ENCODE data around the gene ZNF362.

Gene ZNF362

GRCh38 chr1:33312413-33312749, 56.1 kb downstream of the ZNF362 start:
- H3K4me3 ChIP-seq (ENCODE audit: low read depth, low read length) = no peak overlapping the region
- no peak for DNase-seq (ENCODE audit: low read depth)
- TF ChIP-seq CTCF (conservative IDR thresholded peaks at IDR 0.05; ENCODE audit: low read depth, low read length) = no peak

- H3K4me3 ChIP-seq (ENCODE audit: low read depth, low read length) = no peak overlapping the region
- no peak for DNase-seq (ENCODE audit: low read depth)
- no peak for TF ChIP-seq CTCF (conservative IDR thresholded peaks at IDR 0.05; ENCODE audit: low read depth, low read length)
Observed at GRCh38 chr1:33314416-33314815, 58.1 kb downstream of the ZNF362 start.

GRCh38 chr1:33316601-33317000, 60.3 kb downstream of the ZNF362 start:
- H3K4me3 ChIP-seq (ENCODE audit: low read depth, low read length) = no peak overlapping the region
- DNase-seq (ENCODE audit: low read depth) = no peak
- no peak for TF ChIP-seq CTCF (conservative IDR thresholded peaks at IDR 0.05; ENCODE audit: low read depth, low read length)

GRCh38 chr1:33317354-33317753, 61.1 kb downstream of the ZNF362 start:
- DNase-seq (ENCODE audit: low read depth) = no peak
- H3K4me3 ChIP-seq (ENCODE audit: low read depth, low read length) = no peak overlapping the region
- TF ChIP-seq CTCF (conservative IDR thresholded peaks at IDR 0.05; ENCODE audit: low read depth, low read length) = no peak

GRCh38 chr1:33317946-33318345, 61.7 kb downstream of the ZNF362 start:
- no peak overlapping the region for H3K4me3 ChIP-seq (ENCODE audit: low read depth, low read length)
- no peak for TF ChIP-seq CTCF (conservative IDR thresholded peaks at IDR 0.05; ENCODE audit: low read depth, low read length)
- DNase-seq (ENCODE audit: low read depth) = no peak

GRCh38 chr1:33319186-33319948, 63.1 kb downstream of the ZNF362 start:
- H3K4me3 ChIP-seq (ENCODE audit: low read depth, low read length) = no peak overlapping the region
- no peak for DNase-seq (ENCODE audit: low read depth)
- TF ChIP-seq CTCF (conservative IDR thresholded peaks at IDR 0.05; ENCODE audit: low read depth, low read length) = no peak

GRCh38 chr1:33319949-33320618, 63.8 kb downstream of the ZNF362 start:
- no peak for DNase-seq (ENCODE audit: low read depth)
- no peak for TF ChIP-seq CTCF (conservative IDR thresholded peaks at IDR 0.05; ENCODE audit: low read depth, low read length)

More at GRCh38 chr1:33319949-33320618, 63.8 kb downstream of the ZNF362 start:
- no peak overlapping the region for H3K4me3 ChIP-seq (ENCODE audit: low read depth, low read length)
